ENCODE data around the gene KIF3A. TPM values are rescaled to one million over a fixed set of nuclear protein-coding genes. Genes with fewer than 3 reads are reported as not detected.

KIF3A gene
- total RNA-seq, 4 donors from 2014 or later, result 2.2 to 7.6 (median 4.6) TPM

DNA sequence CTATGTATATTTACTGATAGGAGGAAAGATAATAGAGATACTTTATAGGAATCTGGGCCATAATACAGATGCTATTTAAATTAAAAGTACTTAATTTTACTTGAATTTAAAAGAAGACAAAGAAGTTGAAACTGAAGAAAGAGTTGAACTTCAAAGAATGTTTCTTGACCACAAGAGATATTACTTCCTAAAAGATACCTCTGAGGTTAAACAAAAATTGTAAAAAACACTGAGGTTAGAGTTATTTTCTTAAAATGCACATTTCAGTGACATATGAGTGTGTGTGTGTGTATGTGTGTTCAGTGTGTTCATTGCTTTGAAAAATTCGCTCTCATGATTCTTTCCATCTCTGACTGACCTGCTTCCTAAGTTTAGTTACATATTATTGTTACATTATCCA is 43.2 kb upstream of the KIF3A start:
- intact Hi-C loops (cut with DNase I), result no loop called here
- 67 to 81% methylated on average over 1 of the region's 1 CpG for WGBS, 2 donors
- Histone ChIP-seq H3K27me3 (no peaks in the 10 kb centered on the region), H3K9me3 (no peaks in the 10 kb centered on the region), H3K36me3 (no peaks in the 10 kb centered on the region), H3K4me3 (no peak overlapping the region), H3K27ac (no peak overlapping the region), H3K4me1 (peaks cover 9 to 33% (median 16%) of the 10 kb centered on the region in 3 donors)
- no peak for DNase-seq
- no peak for TF ChIP-seq CTCF (IDR thresholded peaks at IDR 0.05)
- TF ChIP-seq POLR2A (IDR thresholded peaks at IDR 0.05), result no peak

GRCh38 chr5:132779961-132780360 is 42.6 kb upstream of the KIF3A start:
- no peak overlapping the region for H3K4me3 ChIP-seq
- no peaks in the 10 kb centered on the region for H3K9me3 ChIP-seq
- WGBS, 2 donors, result 97 to 98% methylated on average over 2 to 3 of the region's 3 CpGs
- TF ChIP-seq POLR2A (IDR thresholded peaks at IDR 0.05) (no peak), CTCF (IDR thresholded peaks at IDR 0.05) (no peak)
- no peak for DNase-seq
- no peaks in the 10 kb centered on the region for H3K27me3 ChIP-seq
- peaks cover 13 to 39% (median 22%) of the 10 kb centered on the region in 3 donors for H3K4me1 ChIP-seq
- intact Hi-C loops (cut with DNase I), result no loop called here
- no peaks in the 10 kb centered on the region for H3K36me3 ChIP-seq
- no peak overlapping the region for H3K27ac ChIP-seq

GRCh38 chr5:132778856-132779255 is 41.5 kb upstream of the KIF3A start:
- H3K27ac ChIP-seq, result no peak overlapping the region
- H3K4me3 ChIP-seq, result no peak overlapping the region
- TF ChIP-seq CTCF (IDR thresholded peaks at IDR 0.05) (no peak), POLR2A (IDR thresholded peaks at IDR 0.05) (no peak)
- no peak for DNase-seq
- no peaks in the 10 kb centered on the region for H3K9me3 ChIP-seq
- peaks cover 24 to 50% (median 31%) of the 10 kb centered on the region in 3 donors for H3K4me1 ChIP-seq
- no peaks in the 10 kb centered on the region for H3K36me3 ChIP-seq
- no peaks in the 10 kb centered on the region for H3K27me3 ChIP-seq
- intact Hi-C loops (cut with DNase I), result no loop called here
- WGBS, 2 donors, result 85 to 92% methylated on average over 5 of the region's 5 CpGs

DNA sequence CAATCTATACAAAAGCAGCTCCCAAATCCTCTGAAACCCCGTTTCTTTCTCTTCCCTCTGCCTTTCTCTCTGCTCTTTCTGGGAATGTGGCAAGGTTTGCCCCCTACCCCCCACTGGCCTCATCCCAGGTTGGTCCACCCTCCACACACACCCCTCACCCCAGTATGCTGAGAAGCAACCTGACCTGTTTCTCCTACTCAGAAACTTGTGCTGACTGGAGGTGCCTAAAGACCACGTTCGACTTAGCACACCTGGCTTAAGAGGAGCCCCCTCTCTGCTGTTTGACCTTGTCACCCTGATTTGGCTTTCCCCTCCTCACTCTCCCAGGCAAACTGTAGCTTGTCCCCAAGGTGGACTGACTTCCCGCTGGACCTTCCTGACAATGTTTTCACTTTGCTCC is 40.8 kb upstream of the KIF3A start:
- Histone ChIP-seq H3K9me3 (no peaks in the 10 kb centered on the region), H3K36me3 (no peaks in the 10 kb centered on the region), H3K4me3 (peak overlapping the region; percentile 79 to 96 (median 86)), H3K27me3 (no peaks in the 10 kb centered on the region), H3K27ac (peak overlapping the region in 3 of 4 donors; percentile 35 to 91 (median 89)), H3K4me1 (peaks cover 27 to 54% (median 31%) of the 10 kb centered on the region in 3 donors)
- no peak for DNase-seq
- TF ChIP-seq CTCF (IDR thresholded peaks at IDR 0.05) (no peak), POLR2A (IDR thresholded peaks at IDR 0.05) (no peak)
- WGBS, 2 donors, result 43 to 52% methylated on average over 4 of the region's 4 CpGs
- intact Hi-C loops (cut with DNase I), result no loop called here

- Histone ChIP-seq H3K36me3 (no peaks in the 10 kb centered on the region), H3K9me3 (no peaks in the 10 kb centered on the region), H3K4me1 (peaks cover 27 to 54% (median 28%) of the 10 kb centered on the region in 3 donors), H3K4me3 (peak within 1 kb of the TSS; percentile 79 to 96 (median 86)), H3K27ac (peak within 1 kb of the TSS; percentile 82 to 91 (median 87)), H3K27me3 (no peaks in the 10 kb centered on the region)
- 13 to 16% methylated on average over 6 to 9 of the region's 82 CpGs for WGBS, 2 donors
- DNase-seq, result no peak
- intact Hi-C loops (cut with DNase I), result no loop called here
- TF ChIP-seq CTCF (IDR thresholded peaks at IDR 0.05) (no peak), POLR2A (IDR thresholded peaks at IDR 0.05) (no peak)
Observed at GRCh38 chr5:132777209-132778069, 40.1 kb upstream of the KIF3A start, which contains the start of gene SEPTIN8. Gene SEPTIN8, minus strand, starts transcription at chr5:132777239. Its CDS starts 102 bp downstream, at chr5:132777137.

All from esophagus squamous epithelium (tissue), 5 donors.